PC-9 (cell line): Measurements from ENCODE around the gene ZNF48. TPM values are rescaled to one million over a fixed set of nuclear protein-coding genes. Genes with fewer than 3 reads are reported as not detected.
A peak's percentile ranks its signal among the peaks of the same experiment; 100 is the strongest.

ENCODE experiments used
- BruUV-seq: library from RNA; stranded (reverse); fragments of 400-500 nt; replicated peaks from 2 replicates; lab custom pipeline; 2021; lab: Mats Ljungman, UMichigan
- CTCF ChIA-PET: fragments of 300-600 bp; sonication (Branson Sonifier 250); formaldehyde crosslinking; loops from one replicate; lab custom pipeline; 2022; ENCODE audit warnings: antibody characterized with exemption; lab: Charles Lee
- POLR2A ChIA-PET: fragments of 300-600 bp; sonication (Branson Sonifier 250); formaldehyde crosslinking; loops from one replicate; lab custom pipeline; 2022; ENCODE audit warnings: antibody characterized with exemption; ENCODE audit not compliant: unreplicated experiment; lab: Charles Lee
- DNase-seq, 2 experiments: peaks; one replicate each; pipeline versions ENCODE4 v3.0.0 to v3.0.0-alpha.2; 2015 to 2022; ENCODE audit warnings: mixed read lengths in 1 of 2
- H2AFZ ChIP-seq: fragments of 200-600 bp; sonication (generic); 2 replicates; pipeline ENCODE4 v1.8.1; 2017; ENCODE audit warnings: antibody characterized with exemption
- H3F3A ChIP-seq: fragments of 200-600 bp; sonication (generic); 2 replicates; pipeline ENCODE4 v1.8.1; 2017; ENCODE audit warnings: antibody characterized with exemption, mild to moderate bottlenecking, low read depth; ENCODE audit not compliant: insufficient read depth
- H3K27ac ChIP-seq: fragments of 200-600 bp; sonication (generic); 2 replicates; pipeline ENCODE4 v1.6.1; 2016; ENCODE audit warnings: mixed run types
- H3K27me3 ChIP-seq: fragments of 200-600 bp; sonication (generic); 2 replicates; pipeline ENCODE4 v1.6.1; 2016; ENCODE audit warnings: low read depth, mixed run types; ENCODE audit not compliant: insufficient read depth
- H3K36me3 ChIP-seq: fragments of 200-600 bp; sonication (generic); 2 replicates; pipeline ENCODE4 v1.6.1; 2016; ENCODE audit warnings: low read depth, mixed run types
- H3K4me1 ChIP-seq: fragments of 200-600 bp; sonication (generic); replicated peaks from 2 replicates; pipeline ENCODE4 v1.6.1; 2016; ENCODE audit warnings: mixed run types; ENCODE audit not compliant: insufficient read depth
- H3K4me2 ChIP-seq: fragments of 200-600 bp; sonication (generic); 2 replicates; pipeline ENCODE4 v1.6.1; 2017; ENCODE audit warnings: mixed run types
- H3K4me3 ChIP-seq: fragments of 200-600 bp; sonication (generic); 2 replicates; pipeline ENCODE4 v1.6.1; 2016; ENCODE audit warnings: mixed run types
- H3K79me2 ChIP-seq: fragments of 200-600 bp; sonication (generic); 2 replicates; pipeline ENCODE4 v1.6.1; 2017; ENCODE audit warnings: low read depth, mixed run types
- H3K9me2 ChIP-seq: fragments of 200-600 bp; sonication (generic); 2 replicates; pipeline ENCODE4 v1.8.1; 2017; ENCODE audit warnings: mild to moderate bottlenecking; ENCODE audit not compliant: insufficient read depth
- H3K9me3 ChIP-seq: fragments of 200-600 bp; sonication (generic); 2 replicates; pipeline ENCODE4 v1.8.1; 2016; ENCODE audit warnings: low read depth; ENCODE audit not compliant: insufficient read depth
- H4K20me1 ChIP-seq: fragments of 200-600 bp; sonication (generic); 2 replicates; pipeline ENCODE4 v1.8.1; 2017; ENCODE audit not compliant: insufficient read depth
- CTCF ChIP-seq: fragments of 200-600 bp; sonication (generic); conservative IDR thresholded peaks from 2 replicates; pipeline ENCODE4 v1.6.1; 2017; ENCODE audit warnings: mixed run types, antibody characterized with exemption, mild to moderate bottlenecking, moderate library complexity
- EZH2 ChIP-seq: fragments of 200-600 bp; sonication (generic); IDR thresholded peaks from 2 replicates; pipeline ENCODE4 v1.8.0; 2017; ENCODE audit warnings: antibody characterized with exemption, low read depth
- intact Hi-C: fragments of 100-400 bp; cut with micrococcal nuclease; formaldehyde crosslinking; loops from one replicate; pipeline ENCODE4 v1.10.0; 2022; ENCODE audit not compliant: unreplicated experiment
- total RNA-seq: library from RNA; stranded (reverse); gene quantifications from 2 replicates; pipeline ENCODE4 v1.2.3, GENCODE V29; 2021

The ZNF48 gene
- total RNA-seq, 1 experiment from 2014 or later, result 20.1 TPM

GRCh38 chr16:30357085-30357714 lies 38.0 kb upstream of the ZNF48 start:
- Histone ChIP-seq H3K4me3 (no peak overlapping the region), H2AFZ (no peak overlapping the region)

GRCh38 chr16:30357715-30358576 lies 37.3 kb upstream of the ZNF48 start:
- CTCF ChIA-PET, result no interaction called here
- peaks cover 10% of the 10 kb centered on the region for H4K20me1 ChIP-seq
- no peaks in the 10 kb centered on the region for H3K27me3 ChIP-seq
- POLR2A ChIA-PET, result no interaction called here
- no peak for DNase-seq
- no peaks in the 10 kb centered on the region for H3K9me2 ChIP-seq
- no peak overlapping the region for H2AFZ ChIP-seq
- no TSS peak for BruUV-seq
- H3K4me3 ChIP-seq, result no peak overlapping the region
- H3F3A ChIP-seq, result peaks cover 41% of the 10 kb centered on the region
- intact Hi-C loops, result loop anchor here (5.0 kb wide), 1 partner anchor 266 kb away; the partner anchor contains the start of gene TBX6
- H3K4me1 ChIP-seq, result peaks cover 19% of the 10 kb centered on the region
- TF ChIP-seq EZH2 (no peak), CTCF (no peak)
- no peaks in the 10 kb centered on the region for H3K9me3 ChIP-seq
- H3K4me2 ChIP-seq, result no peak overlapping the region
- H3K36me3 ChIP-seq, result peaks cover 21% of the 10 kb centered on the region
- no peak overlapping the region for H3K27ac ChIP-seq
- peaks cover 38% of the 10 kb centered on the region for H3K79me2 ChIP-seq

More at GRCh38 chr16:30357085-30357714, 38.0 kb upstream of the ZNF48 start:
- BruUV-seq, result no TSS peak
- Histone ChIP-seq H3K36me3 (peaks cover 14% of the 10 kb centered on the region), H3K27ac (no peak overlapping the region), H3K27me3 (no peaks in the 10 kb centered on the region), H3K4me2 (peak overlapping the region; percentile 83; the same call in 1 of the 2 replicates), H3F3A (peaks cover 34% of the 10 kb centered on the region), H3K9me3 (no peaks in the 10 kb centered on the region), H3K79me2 (peaks cover 32% of the 10 kb centered on the region), H4K20me1 (peaks cover 6% of the 10 kb centered on the region), H3K4me1 (peaks cover 19% of the 10 kb centered on the region), H3K9me2 (no peaks in the 10 kb centered on the region)
- POLR2A ChIA-PET, result interaction anchor here (0.7 kb wide), 2 partner anchors 61 to 304 kb away, joined by 4 to 16 read pairs; a partner anchor contains a TSS
- CTCF ChIA-PET, result no interaction called here
- TF ChIP-seq CTCF (no peak), EZH2 (no peak)
- intact Hi-C loops, result loop anchor here (5.0 kb wide), 1 partner anchor 265 kb away; the partner anchor contains the start of gene TBX6
- DNase-seq, result no peak

- TF ChIP-seq EZH2, result no peak
- TF ChIP-seq CTCF, result no peak
- Histone ChIP-seq H3K27me3 (no peaks in the 10 kb centered on the region), H2AFZ (no peak overlapping the region), H3K4me2 (no peak overlapping the region), H3K9me3 (no peaks in the 10 kb centered on the region), H3K4me1 (peaks cover 19% of the 10 kb centered on the region), H3K9me2 (no peaks in the 10 kb centered on the region), H3F3A (peaks cover 45% of the 10 kb centered on the region), H3K27ac (no peak overlapping the region), H3K4me3 (no peak overlapping the region), H3K79me2 (peaks cover 38% of the 10 kb centered on the region), H4K20me1 (peaks cover 10% of the 10 kb centered on the region; the same call in 1 of the 2 replicates), H3K36me3 (peaks cover 24% of the 10 kb centered on the region)
- CTCF ChIA-PET, result no interaction called here
- intact Hi-C loops, result loop anchor here (5.0 kb wide), 1 partner anchor 266 kb away; the partner anchor contains the start of gene TBX6
- POLR2A ChIA-PET, result no interaction called here
- DNase-seq, result no peak
- no TSS peak for BruUV-seq
Observed at GRCh38 chr16:30358577-30358936, 36.7 kb upstream of the ZNF48 start.
